H1 (cell line): ENCODE measurements around the gene TRAF5. TPM values are rescaled to one million over a fixed set of nuclear protein-coding genes. Genes with fewer than 3 reads are reported as not detected.

Experiments
- BACH1 ChIP-seq: IDR thresholded peaks from 2 replicates; pipeline ENCODE4 v1.6.1; 2012; ENCODE audit warnings: low read length, improper control_type of control experiment
- BRCA1 ChIP-seq: IDR thresholded peaks from 2 replicates; pipeline ENCODE4 v1.6.1; 2012; ENCODE audit warnings: low read depth, low read length, improper control_type of control experiment
- CEBPB ChIP-seq: IDR thresholded peaks from 2 replicates; pipeline ENCODE4 v1.6.1; 2012; ENCODE audit warnings: low read depth, low read length
- CREB1 ChIP-seq: IDR thresholded peaks from 2 replicates; pipeline ENCODE4 v1.6.1; 2012; ENCODE audit warnings: inconsistent platforms
- CTBP2 ChIP-seq: IDR thresholded peaks from 2 replicates; pipeline ENCODE4 v1.7.0; 2011; ENCODE audit warnings: borderline replicate concordance, mild to moderate bottlenecking, moderate library complexity, mixed read lengths, low read length; ENCODE audit not compliant: insufficient read depth, insufficient read length
- E2F6 ChIP-seq: IDR thresholded peaks from 2 replicates; pipeline ENCODE4 v1.6.1; 2012; ENCODE audit warnings: inconsistent platforms
- EGR1 ChIP-seq: IDR thresholded peaks from 2 replicates; pipeline ENCODE4 v1.6.1; 2011; ENCODE audit warnings: low read depth, low read length, borderline replicate concordance
- EZH2 ChIP-seq: fragments of 200-600 bp; sonication (generic); IDR thresholded peaks from 2 replicates; pipeline ENCODE4 v1.7.1; 2012; ENCODE audit warnings: low read depth, mild to moderate bottlenecking, moderate library complexity, low read length, inconsistent platforms; ENCODE audit not compliant: severe bottlenecking
- GABPA ChIP-seq: IDR thresholded peaks from 2 replicates; pipeline ENCODE4 v1.6.1; 2011; ENCODE audit warnings: mild to moderate bottlenecking, low read length, moderate library complexity, borderline replicate concordance; ENCODE audit not compliant: insufficient read depth
- HDAC2 ChIP-seq, 2 experiments: fragments of 300-600 bp in 1 of 2; sonication (generic) in 1 of 2; IDR thresholded peaks; 2 replicates each; pipeline ENCODE4 v1.6.1; 2011 to 2012; ENCODE audit warnings: low read depth in 2 of 2, low read length in 2 of 2, mild to moderate bottlenecking in 2 of 2, moderate library complexity in 2 of 2, borderline replicate concordance in 1 of 2, inconsistent platforms in 1 of 2
- HDAC6 ChIP-seq: IDR thresholded peaks from one replicate; pipeline ENCODE4 v1.7.1; 2012; ENCODE audit warnings: low read depth, mild to moderate bottlenecking, inconsistent platforms, low read length, moderate library complexity
- JUN ChIP-seq: IDR thresholded peaks from 2 replicates; pipeline ENCODE4 v1.6.1; 2011; ENCODE audit warnings: low read depth, mild to moderate bottlenecking, improper control_type of control experiment, low read length
- JUND ChIP-seq: IDR thresholded peaks from 2 replicates; pipeline ENCODE4 v1.6.1; 2011; ENCODE audit warnings: mild to moderate bottlenecking, improper control_type of control experiment, low read length
- KDM5A ChIP-seq: fragments of 200-600 bp; IDR thresholded peaks from 2 replicates; pipeline ENCODE4 v1.7.1; 2012; ENCODE audit warnings: mild to moderate bottlenecking, low read length, inconsistent platforms, mixed read lengths
- MAFK ChIP-seq: IDR thresholded peaks from 2 replicates; pipeline ENCODE4 v1.6.1; 2012; ENCODE audit warnings: low read depth, mild to moderate bottlenecking, improper control_type of control experiment, low read length
- POLR2A ChIP-seq, 2 experiments: IDR thresholded peaks; 1 replicate in 1 of 2; 2 replicates in 1 of 2; pipeline ENCODE4 v1.6.1; 2011; ENCODE audit warnings: low read depth in 2 of 2, low read length in 2 of 2, mild to moderate bottlenecking in 2 of 2; ENCODE audit errors: control extremely low read depth in 1 of 2
- POLR2AphosphoS5 ChIP-seq: IDR thresholded peaks from 2 replicates; pipeline ENCODE4 v1.6.1; 2011; ENCODE audit warnings: low read depth, low read length
- RBBP5 ChIP-seq: IDR thresholded peaks from 2 replicates; pipeline ENCODE4 v1.7.1; 2012; ENCODE audit warnings: low read depth, mild to moderate bottlenecking, inconsistent platforms, low read length, moderate library complexity, borderline replicate concordance
- RXRA ChIP-seq: IDR thresholded peaks from 2 replicates; pipeline ENCODE4 v1.6.1; 2011; ENCODE audit warnings: low read depth, mild to moderate bottlenecking, low read length, moderate library complexity; ENCODE audit not compliant: insufficient read depth
- SAP30 ChIP-seq: fragments of 300-600 bp; sonication (generic); IDR thresholded peaks from 2 replicates; pipeline ENCODE4 v1.7.1; 2012; ENCODE audit warnings: low read length, moderate library complexity, mild to moderate bottlenecking, inconsistent platforms; ENCODE audit not compliant: insufficient read depth, insufficient replicate concordance
- SIX5 ChIP-seq: IDR thresholded peaks from 2 replicates; pipeline ENCODE4 v1.6.1; 2011; ENCODE audit warnings: mild to moderate bottlenecking, low read depth, low read length
- SP4 ChIP-seq: IDR thresholded peaks from 2 replicates; pipeline ENCODE4 v1.6.1; 2012; ENCODE audit warnings: low read length, inconsistent platforms
- SUZ12 ChIP-seq: fragments of 200-600 bp; sonication (generic); IDR thresholded peaks from 2 replicates; pipeline ENCODE4 v1.6.1; 2012; ENCODE audit warnings: mild to moderate bottlenecking, inconsistent platforms, low read length, moderate library complexity, mixed read lengths
- TAF7 ChIP-seq: optimal IDR thresholded peaks from 2 replicates; pipeline ENCODE3; 2011; ENCODE audit warnings: low read depth, mild to moderate bottlenecking, inconsistent platforms, low read length, moderate library complexity, borderline replicate concordance
- TBP ChIP-seq: IDR thresholded peaks from 2 replicates; pipeline ENCODE4 v1.6.1; 2011; ENCODE audit warnings: low read depth, low read length, improper control_type of control experiment
- polyA plus RNA-seq, 7 experiments: library from polyadenylated mRNA; depleted of rRNA in 3 of 7; stranded (reverse) in 5 of 7; unstranded in 2 of 7; fragments of >200 nt in 5 of 7; fragments of 200-250 nt in 2 of 7; gene quantifications; 1 replicate in 5 of 7; 2 replicates in 1 of 7; 4 replicates in 1 of 7; pipeline versions ENCODE4 v1.2.1 to v1.2.3, GENCODE V29; 2011 to 2013; ENCODE audit warnings: missing spikeins in 2 of 7, mixed read lengths in 2 of 7
- total RNA-seq: library from RNA; stranded (reverse); fragmentation: NEBNext Ultra II Directional; extraction: Animal tissue kit (Norgen Biotek cat#: 25700); gene quantifications from 2 replicates; pipeline ENCODE4 v1.2.1, GENCODE V29; 2021

The TRAF5 gene
- total and polyA plus RNA-seq, 2 of the 8 experiments (the other 6 are each of a cell fraction or from before 2014, with no cell fraction given): 13.0 to 17.1 TPM

GRCh38 chr1:211326528-211327345, at the start of gene TRAF5 (continued):
- no peak for TF ChIP-seq EGR1
- no peak for TF ChIP-seq BACH1
- no peak for TF ChIP-seq KDM5A
- TF ChIP-seq TAF7: peak; percentile 41
- no peak for TF ChIP-seq HDAC2 (IDR thresholded peaks at IDR 0.05; ENCODE audit: borderline replicate concordance in 1 of 2, low read depth in 2 of 2, low read length in 2 of 2)
- no peak for TF ChIP-seq TBP
- TF ChIP-seq RBBP5: peak; percentile 80; the same call in 1 of the 2 replicates
- no peak; the same call in 1 of the 2 replicates for TF ChIP-seq POLR2AphosphoS5
- no peak for TF ChIP-seq SUZ12
- TF ChIP-seq JUN: no peak
- no peak for TF ChIP-seq EZH2
- TF ChIP-seq SAP30: no peak
- no peak for TF ChIP-seq BRCA1
- TF ChIP-seq CTBP2: no peak
- peak; percentile 57; the same call in 1 of the 2 replicates for TF ChIP-seq E2F6
- TF ChIP-seq JUND: no peak
- no peak for TF ChIP-seq CREB1
- TF ChIP-seq CEBPB: no peak
- no peak for TF ChIP-seq MAFK
- TF ChIP-seq SIX5: no peak
- peak in 1 of 2 experiments; percentile 61; a peak in 1 of 3 replicates for TF ChIP-seq POLR2A (IDR thresholded peaks at IDR 0.05; ENCODE audit: control extremely low read depth in 1 of 2, low read depth in 2 of 2, low read length in 2 of 2)
- no peak for TF ChIP-seq GABPA
- no peak for TF ChIP-seq RXRA
- TF ChIP-seq HDAC6: no peak
- TF ChIP-seq SP4: no peak
